ENCODE data around the gene RELB. TPM values are rescaled to one million over a fixed set of nuclear protein-coding genes. Genes with fewer than 3 reads are reported as not detected.
"Not testable (repeated sequence)": the region's sequence is repeated elsewhere in the genome, so short reads cannot be mapped to it uniquely, and the experiment has no call there.

RELB gene
- total and polyA plus RNA-seq, 4 experiments from 2014 or later = 19.7 to 39.8 (median 35.0) TPM

DNA sequence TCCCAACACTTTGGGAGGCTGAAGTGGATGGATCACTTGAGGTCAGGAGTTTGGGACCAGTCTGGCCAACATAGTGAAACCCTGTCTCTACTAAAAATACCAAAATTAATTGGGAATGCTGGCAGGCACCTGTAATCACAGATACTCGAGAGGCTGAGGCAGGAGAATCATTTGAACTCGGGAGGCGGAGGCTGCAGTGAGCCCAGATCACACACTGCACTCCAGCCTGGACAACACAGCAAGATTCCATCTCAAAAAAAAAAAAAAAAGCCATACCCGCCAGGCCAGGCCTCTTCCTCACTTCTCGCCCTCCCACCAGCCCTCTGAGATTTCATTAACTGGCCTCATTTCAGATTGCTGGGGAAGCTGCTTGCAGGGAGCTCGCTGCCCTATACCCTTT is 7.7 kb upstream of the RELB start:
- H3K27ac Mint-ChIP-seq = peak overlapping the region in 4 of 7 donors; percentile 35 to 66 (median 60)
- H3K27me3 ChIP-seq (ENCODE audit: insufficient read depth, low read length) = no peaks in the 10 kb centered on the region
- ChIA-PET POLR2A (ENCODE audit: partially characterized antibody) (interaction anchor here (0.6 kb wide), 1 partner anchor 12 kb away, joined by 4 read pairs; no protein-coding TSS in a partner anchor), CTCF (ENCODE audit: partially characterized antibody) (no interaction called here)
- H3K27me3 Mint-ChIP-seq = no peaks in the 10 kb centered on the region
- peaks cover 0 to 3% (median 1%) of the 10 kb centered on the region in 4 donors for H3K4me1 Mint-ChIP-seq
- H3K9me3 Mint-ChIP-seq = peaks cover 0 to 3% (median 0%) of the 10 kb centered on the region in 8 donors
- peak in 1 of 5 donors; percentile 4 for DNase-seq
- peaks cover 12% of the 10 kb centered on the region for H3K36me3 ChIP-seq (ENCODE audit: insufficient read depth, low read length)
- intact Hi-C loops (cut with micrococcal nuclease) = no loop called here
- H3K9me3 ChIP-seq (ENCODE audit: control insufficient read depth in 1 of 2, low read length in 2 of 2) = no peaks in the 10 kb centered on the region
- H3K27ac ChIP-seq (ENCODE audit: low read depth, low read length) = no peak overlapping the region
- H3K4me3 ChIP-seq (ENCODE audit: low read length in 2 of 2) = no peak overlapping the region
- no peak overlapping the region for H3K4me3 Mint-ChIP-seq
- H3K4me1 ChIP-seq (ENCODE audit: insufficient read depth, low read length) = no peaks in the 10 kb centered on the region
- H3K36me3 Mint-ChIP-seq = peaks cover 10 to 23% of the 10 kb centered on the region in 2 donors

DNA sequence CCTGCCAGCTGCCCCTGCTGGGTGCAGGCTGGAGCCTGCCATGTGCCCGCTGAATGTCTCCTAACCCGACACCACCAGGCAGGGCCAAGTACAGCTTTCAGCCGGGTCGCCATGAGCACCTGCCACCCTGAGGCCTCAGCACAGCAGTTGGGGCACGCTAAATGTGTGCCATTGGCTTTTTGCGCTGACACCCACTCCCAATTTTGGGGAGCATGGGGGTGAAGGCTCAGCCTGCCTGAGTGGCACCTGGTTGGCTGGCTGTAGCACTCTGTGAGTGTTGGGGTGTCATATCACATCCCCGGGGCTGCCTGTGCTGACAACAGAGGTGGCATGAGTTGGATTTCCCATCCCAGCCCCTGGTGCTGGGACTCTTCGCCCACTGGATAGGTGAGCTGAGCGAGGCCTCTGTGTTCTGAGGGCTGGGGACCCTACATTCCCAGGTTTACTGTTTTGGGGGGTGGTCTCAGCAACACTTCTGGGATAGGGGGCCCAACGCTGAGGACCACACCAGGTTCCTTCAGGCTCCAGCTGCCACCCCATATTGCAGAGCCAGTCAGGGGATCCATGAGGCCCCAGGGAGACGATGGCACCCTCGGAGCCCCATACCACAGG is 7.2 kb upstream of the RELB start:
- CTCF ChIA-PET (ENCODE audit: partially characterized antibody) = no interaction called here
- Mint-ChIP-seq H3K27ac (peak overlapping the region in 2 of 7 donors; percentile 41 to 61), H3K4me1 (peaks cover 0 to 2% (median under 1%) of the 10 kb centered on the region in 4 donors), H3K36me3 (peaks cover 9 to 20% of the 10 kb centered on the region in 2 donors), H3K27me3 (no peaks in the 10 kb centered on the region), H3K4me3 (no peak overlapping the region), H3K9me3 (peaks cover 0 to 3% (median 0%) of the 10 kb centered on the region in 8 donors)
- H3K36me3 ChIP-seq (ENCODE audit: insufficient read depth, low read length) = peaks cover 7% of the 10 kb centered on the region
- no peak overlapping the region for H3K4me3 ChIP-seq (ENCODE audit: low read length in 2 of 2)
- no peaks in the 10 kb centered on the region for H3K27me3 ChIP-seq (ENCODE audit: insufficient read depth, low read length)
- POLR2A ChIA-PET (ENCODE audit: partially characterized antibody) = interaction anchor here (0.6 kb wide), 1 partner anchor 11 kb away, joined by 4 read pairs; no protein-coding TSS in a partner anchor
- no peak overlapping the region for H3K27ac ChIP-seq (ENCODE audit: low read depth, low read length)
- intact Hi-C loops (cut with micrococcal nuclease) = no loop called here
- no peaks in the 10 kb centered on the region for H3K9me3 ChIP-seq (ENCODE audit: control insufficient read depth in 1 of 2, low read length in 2 of 2)
- H3K4me1 ChIP-seq (ENCODE audit: insufficient read depth, low read length) = no peaks in the 10 kb centered on the region
- no peak for DNase-seq

- intact Hi-C loops (cut with micrococcal nuclease) = no loop called here
- peak overlapping the region; percentile 39 to 99 (median 48) for H3K27ac Mint-ChIP-seq
- no peak overlapping the region for H3K27ac ChIP-seq (ENCODE audit: low read depth, low read length)
- peak overlapping the region in 1 of 8 donors; percentile 26 for H3K4me3 Mint-ChIP-seq
- H3K36me3 ChIP-seq (ENCODE audit: insufficient read depth, low read length) = no peaks in the 10 kb centered on the region
- ChIA-PET CTCF (ENCODE audit: partially characterized antibody) (no interaction called here), POLR2A (ENCODE audit: partially characterized antibody) (no interaction called here)
- H3K4me3 ChIP-seq (ENCODE audit: low read length in 2 of 2) = no peak overlapping the region
- no peaks in the 10 kb centered on the region for H3K27me3 ChIP-seq (ENCODE audit: insufficient read depth, low read length)
- no peak for DNase-seq
- H3K36me3 Mint-ChIP-seq = peaks cover 0 to 14% of the 10 kb centered on the region in 2 donors
- peaks cover 13% of the 10 kb centered on the region for H3K4me1 ChIP-seq (ENCODE audit: insufficient read depth, low read length)
- no peaks in the 10 kb centered on the region for H3K27me3 Mint-ChIP-seq
- H3K9me3 ChIP-seq (ENCODE audit: control insufficient read depth in 1 of 2, low read length in 2 of 2) = no peaks in the 10 kb centered on the region
- peaks cover 0 to 3% (median 0%) of the 10 kb centered on the region in 8 donors for H3K9me3 Mint-ChIP-seq
- H3K4me1 Mint-ChIP-seq = peaks cover 6 to 21% (median 9%) of the 10 kb centered on the region in 4 donors
These were observed 3.2 kb upstream of the RELB start for GRCh38 chr19:44998025-44998424.

DNA sequence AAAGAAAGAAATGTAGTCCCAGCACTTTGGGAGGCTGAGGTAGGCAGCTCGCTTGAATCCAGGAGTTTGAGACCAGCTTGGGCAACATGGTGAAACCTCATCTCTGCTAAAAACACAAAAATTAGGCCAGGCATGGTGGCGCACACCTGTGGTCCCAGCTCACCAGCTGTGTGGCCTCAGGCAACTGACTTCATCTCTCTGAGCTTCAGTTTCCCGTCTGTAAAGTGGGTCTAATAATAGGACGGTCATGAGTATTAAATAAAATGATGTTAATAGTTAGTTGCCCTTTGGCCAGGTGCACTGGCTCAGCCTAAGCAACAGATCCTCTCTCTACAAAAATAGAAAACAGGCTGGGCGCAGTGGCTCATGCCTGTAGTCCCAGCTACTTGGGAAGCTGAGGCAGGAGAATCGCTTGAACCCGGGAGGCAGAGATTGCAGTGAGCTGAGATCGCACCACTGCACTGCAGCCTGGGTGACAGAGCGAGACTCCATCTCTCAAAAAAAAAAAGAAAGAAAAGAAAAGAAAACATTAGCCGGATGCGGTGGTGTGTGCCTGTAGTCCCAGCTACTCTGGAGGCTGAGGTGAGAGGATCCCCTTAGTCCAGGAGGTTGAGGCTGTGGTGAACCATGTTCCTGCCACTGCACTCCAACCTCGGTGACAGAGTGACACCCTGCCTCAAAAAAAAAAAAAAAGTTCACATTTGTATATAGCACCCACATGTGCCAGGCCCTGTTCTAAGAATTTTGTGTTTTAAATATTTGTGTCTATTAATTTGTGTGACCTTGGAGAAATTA is 1.9 kb upstream of the RELB start:
- H3K27me3 Mint-ChIP-seq; H3K27ac ChIP-seq (ENCODE audit: low read depth, low read length); H3K4me3 ChIP-seq (ENCODE audit: low read length in 2 of 2); DNase-seq; intact Hi-C loops (cut with micrococcal nuclease); H3K27me3 ChIP-seq (ENCODE audit: insufficient read depth, low read length); H3K9me3 Mint-ChIP-seq; H3K36me3 ChIP-seq (ENCODE audit: insufficient read depth, low read length); H3K9me3 ChIP-seq (ENCODE audit: control insufficient read depth in 1 of 2, low read length in 2 of 2): not testable (repeated sequence)
- peaks cover 13% of the 10 kb centered on the region for H3K4me1 ChIP-seq (ENCODE audit: insufficient read depth, low read length)
- Mint-ChIP-seq H3K4me1 (peaks cover 7 to 22% (median 10%) of the 10 kb centered on the region in 4 donors), H3K4me3 (peak overlapping the region in 3 of 8 donors; percentile 52 to 69 (median 69)), H3K36me3 (peaks cover 0 to 12% of the 10 kb centered on the region in 2 donors), H3K27ac (peak overlapping the region; percentile 93 to 99 (median 96))
- CTCF ChIA-PET (ENCODE audit: partially characterized antibody) = interaction anchor here (1.0 kb wide), 1 partner anchor 47 kb away, joined by 3 read pairs; no protein-coding TSS in a partner anchor
- POLR2A ChIA-PET (ENCODE audit: partially characterized antibody) = interaction anchor here (1.2 kb wide), 1 partner anchor 180 kb away, joined by 8 read pairs; the partner anchor contains the start of gene BLOC1S3

- intact Hi-C loops (cut with micrococcal nuclease) = loop anchor here (1.0 to 5.0 kb wide), 5 partner anchors 16 to 253 kb away; partner anchors contain the start of genes BCL3, BLOC1S3, GEMIN7 and TOMM40
- not testable (repeated sequence) for H3K36me3 ChIP-seq (ENCODE audit: insufficient read depth, low read length); DNase-seq; H3K27me3 ChIP-seq (ENCODE audit: insufficient read depth, low read length); H3K9me3 Mint-ChIP-seq; H3K27me3 Mint-ChIP-seq; H3K9me3 ChIP-seq (ENCODE audit: control insufficient read depth in 1 of 2, low read length in 2 of 2)
- peaks cover 13% of the 10 kb centered on the region for H3K4me1 ChIP-seq (ENCODE audit: insufficient read depth, low read length)
- POLR2A ChIA-PET (ENCODE audit: partially characterized antibody) = interaction anchor here (1.2 to 3.1 kb wide), 6 partner anchors 15 to 178 kb away, joined by 6 to 31 read pairs (median 15); partner anchors contain the start of genes BLOC1S3, CLASRP, CLPTM1 and GEMIN7
- H3K4me3 ChIP-seq (ENCODE audit: low read length in 2 of 2) = peak overlapping the region in 1 of 2 donors; percentile 43
- Mint-ChIP-seq H3K4me3 (peak overlapping the region; percentile 44 to 69 (median 59)), H3K4me1 (peaks cover 7 to 22% (median 10%) of the 10 kb centered on the region in 4 donors), H3K27ac (peak overlapping the region; percentile 93 to 99 (median 96)), H3K36me3 (peaks cover 0 to 14% of the 10 kb centered on the region in 2 donors)
- CTCF ChIA-PET (ENCODE audit: partially characterized antibody) = interaction anchor here (0.7 kb wide), 1 partner anchor 12 kb away, joined by 3 read pairs; no protein-coding TSS in a partner anchor
- peak overlapping the region; percentile 100 for H3K27ac ChIP-seq (ENCODE audit: low read depth, low read length)
These were observed 599 bp upstream of the RELB start for GRCh38 chr19:45000665-45001064.

DNA sequence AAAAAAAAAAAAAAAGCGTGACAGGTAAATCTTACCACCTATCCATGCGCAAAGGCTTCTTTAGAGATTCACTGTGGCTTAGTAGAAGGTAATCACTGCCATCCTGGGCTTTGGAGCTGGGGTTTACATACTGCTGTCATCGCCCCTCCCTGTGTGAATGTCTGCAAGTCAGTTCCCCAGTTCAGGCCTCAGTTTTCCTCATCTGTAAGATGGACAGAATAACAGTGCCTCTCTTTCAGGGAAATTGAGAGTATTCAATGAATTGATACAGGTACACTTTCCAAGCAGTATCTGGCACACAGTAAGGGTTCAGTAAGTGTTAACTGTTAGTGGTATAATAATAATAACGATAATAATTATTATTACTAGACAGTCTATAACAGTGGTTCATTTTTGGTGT is 2.2 kb downstream of the RELB start:
- Histone ChIP-seq H3K27me3 (ENCODE audit: insufficient read depth, low read length) (no peaks in the 10 kb centered on the region), H3K36me3 (ENCODE audit: insufficient read depth, low read length) (peaks cover 2% of the 10 kb centered on the region), H3K4me3 (ENCODE audit: low read length in 2 of 2) (no peak overlapping the region), H3K9me3 (ENCODE audit: control insufficient read depth in 1 of 2, low read length in 2 of 2) (no peaks in the 10 kb centered on the region), H3K4me1 (ENCODE audit: insufficient read depth, low read length) (peaks cover 13% of the 10 kb centered on the region), H3K27ac (ENCODE audit: low read depth, low read length) (no peak overlapping the region)
- H3K4me1 Mint-ChIP-seq = peaks cover 6 to 25% (median 15%) of the 10 kb centered on the region in 4 donors
- H3K4me3 Mint-ChIP-seq = peak overlapping the region in 2 of 8 donors; percentile 27 to 48
- DNase-seq = no peak
- POLR2A ChIA-PET (ENCODE audit: partially characterized antibody) = interaction anchor here (3.1 kb wide), 1 partner anchor 47 kb away, joined by 22 read pairs; the partner anchor contains the start of gene CLPTM1
- intact Hi-C loops (cut with micrococcal nuclease) = loop anchor here (5.0 kb wide), 3 partner anchors 74 to 256 kb away; partner anchors contain the start of genes BCL3, GEMIN7, TOMM40 and ZNF296
- H3K36me3 Mint-ChIP-seq = peaks cover 3 to 34% of the 10 kb centered on the region in 2 donors
- H3K27me3 Mint-ChIP-seq = no peaks in the 10 kb centered on the region
- peaks cover 0 to 2% (median 0%) of the 10 kb centered on the region in 8 donors for H3K9me3 Mint-ChIP-seq
- H3K27ac Mint-ChIP-seq = peak overlapping the region in 5 of 7 donors; percentile 48 to 99 (median 79)
- CTCF ChIA-PET (ENCODE audit: partially characterized antibody) = interaction anchor here (1.3 kb wide), 1 partner anchor 14 kb away, joined by 3 read pairs; no protein-coding TSS in a partner anchor

All from CD4-positive, alpha-beta memory T cell (primary cell).